Fibroblast of lung (primary cell): ENCODE data around the gene WASF3. TPM values are rescaled to one million over a fixed set of nuclear protein-coding genes. Genes with fewer than 3 reads are reported as not detected.

Experiments
- DNase-seq, 2 donors: peaks; one replicate each; pipeline versions ENCODE4 v3.0.0 to v3.0.0-alpha.2; 2010; ENCODE audit warnings: low read depth in 2 of 2
- H2AFZ ChIP-seq: 2 replicates; pipeline ENCODE4 v1.5.1; 2012; ENCODE audit warnings: low read length, control low read depth, inconsistent platforms
- H3K27ac ChIP-seq: 2 replicates; pipeline ENCODE4 v1.5.1; 2011; ENCODE audit warnings: low read length, control low read depth; ENCODE audit not compliant: insufficient read depth
- H3K27me3 ChIP-seq: 2 replicates; pipeline ENCODE4 v1.5.1; 2011; ENCODE audit warnings: mild to moderate bottlenecking, low read length; ENCODE audit not compliant: control insufficient read depth, insufficient read depth
- H3K36me3 ChIP-seq: 2 replicates; pipeline ENCODE4 v1.5.1; 2011; ENCODE audit warnings: low read length; ENCODE audit not compliant: control insufficient read depth, insufficient read depth
- H3K4me1 ChIP-seq: 2 replicates; pipeline ENCODE4 v1.5.1; 2011; ENCODE audit warnings: low read length; ENCODE audit not compliant: control insufficient read depth, insufficient read depth; ENCODE audit errors: extremely low read depth
- H3K4me2 ChIP-seq: 2 replicates; pipeline ENCODE4 v1.5.1; 2011; ENCODE audit warnings: low read length, control low read depth; ENCODE audit not compliant: insufficient read depth; ENCODE audit errors: extremely low read depth
- H3K4me3 ChIP-seq, 4 experiments: fragments of 200-600 bp in 1 of 4; sonication (generic) in 1 of 4; replicated peaks in 1 of 4; 2 replicates each; pipeline ENCODE4 v1.5.1; 2011 to 2016; ENCODE audit warnings: low read length in 4 of 4, low read depth in 3 of 4, mild to moderate bottlenecking in 3 of 4, control low read depth in 2 of 4, inconsistent platforms in 1 of 4, mixed read lengths in 1 of 4; ENCODE audit not compliant: insufficient read depth in 1 of 4; ENCODE audit errors: control extremely low read depth in 1 of 4
- H3K79me2 ChIP-seq: 2 replicates; pipeline ENCODE4 v1.5.1; 2012; ENCODE audit warnings: mild to moderate bottlenecking, low read length, inconsistent platforms; ENCODE audit not compliant: control insufficient read depth, insufficient read depth
- H3K9ac ChIP-seq: 2 replicates; pipeline ENCODE4 v1.5.1; 2011; ENCODE audit warnings: mild to moderate bottlenecking, low read length, control low read depth; ENCODE audit not compliant: insufficient read depth
- H3K9me3 ChIP-seq: 2 replicates; pipeline ENCODE4 v1.5.1; 2012; ENCODE audit warnings: low read depth, low read length; ENCODE audit not compliant: control insufficient read depth, insufficient read depth
- H4K20me1 ChIP-seq: 2 replicates; pipeline ENCODE4 v1.5.1; 2011; ENCODE audit warnings: low read length; ENCODE audit not compliant: control insufficient read depth, insufficient read depth; ENCODE audit errors: extremely low read depth
- EZH2 ChIP-seq: IDR thresholded peaks from 2 replicates; pipeline ENCODE4 v1.5.1; 2012; ENCODE audit warnings: low read length, control low read depth, mild to moderate bottlenecking; ENCODE audit errors: missing control alignments
- polyA plus RNA-seq, 2 donors: library from polyadenylated mRNA; depleted of rRNA in 1 of 2; stranded (reverse) in 1 of 2; unstranded in 1 of 2; fragments of >200 nt; gene quantifications; 2 replicates each; pipeline ENCODE4 v1.2.1, GENCODE V29; 2011 to 2012; ENCODE audit warnings: missing spikeins in 1 of 2
- total RNA-seq: library from RNA; depleted of rRNA; stranded (reverse); fragments of >200 nt; gene quantifications from 2 replicates; pipeline ENCODE4 v1.2.1, GENCODE V29; 2014
- TF ChIP-seq, protein P1 (sequence below), 2 donors: IDR thresholded peaks in 1 of 2; conservative IDR thresholded peaks in 1 of 2; 1 replicate in 1 of 2; 2 replicates in 1 of 2; pipeline ENCODE4 v1.5.1; 2011 to 2012; ENCODE audit warnings: low read length in 2 of 2, control low read depth in 1 of 2, inconsistent platforms in 1 of 2, low read depth in 1 of 2, mild to moderate bottlenecking in 1 of 2

The WASF3 gene
- total and polyA plus RNA-seq, 2 donors (not counting 1 experiment from before 2014, with no cell fraction given): 18.2 to 19.5 TPM

DNA sequence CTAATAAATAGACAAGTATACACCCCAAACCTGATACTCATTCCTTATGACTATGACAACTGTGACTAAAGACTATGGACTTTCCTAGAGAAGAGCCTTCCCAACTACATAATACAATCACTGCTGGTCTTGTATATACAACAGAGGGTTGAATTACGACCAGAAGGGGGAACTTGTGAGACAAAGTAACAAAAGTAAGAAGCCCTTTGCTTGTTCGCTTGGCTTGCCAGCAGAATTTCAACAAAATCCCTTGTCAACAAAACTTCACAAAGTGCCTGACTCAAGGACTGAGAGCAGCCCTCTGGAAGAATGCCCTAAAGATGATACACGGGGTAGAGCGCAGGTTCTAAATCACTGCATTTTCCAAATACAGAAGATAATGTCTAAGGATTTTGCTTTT, 99.4 kb downstream of the WASF3 start:
- no peaks in the 10 kb centered on the region for H3K27me3 ChIP-seq
- no peak overlapping the region for H3K27ac ChIP-seq
- no peak for TF ChIP-seq EZH2
- TF ChIP-seq, protein P1, sequence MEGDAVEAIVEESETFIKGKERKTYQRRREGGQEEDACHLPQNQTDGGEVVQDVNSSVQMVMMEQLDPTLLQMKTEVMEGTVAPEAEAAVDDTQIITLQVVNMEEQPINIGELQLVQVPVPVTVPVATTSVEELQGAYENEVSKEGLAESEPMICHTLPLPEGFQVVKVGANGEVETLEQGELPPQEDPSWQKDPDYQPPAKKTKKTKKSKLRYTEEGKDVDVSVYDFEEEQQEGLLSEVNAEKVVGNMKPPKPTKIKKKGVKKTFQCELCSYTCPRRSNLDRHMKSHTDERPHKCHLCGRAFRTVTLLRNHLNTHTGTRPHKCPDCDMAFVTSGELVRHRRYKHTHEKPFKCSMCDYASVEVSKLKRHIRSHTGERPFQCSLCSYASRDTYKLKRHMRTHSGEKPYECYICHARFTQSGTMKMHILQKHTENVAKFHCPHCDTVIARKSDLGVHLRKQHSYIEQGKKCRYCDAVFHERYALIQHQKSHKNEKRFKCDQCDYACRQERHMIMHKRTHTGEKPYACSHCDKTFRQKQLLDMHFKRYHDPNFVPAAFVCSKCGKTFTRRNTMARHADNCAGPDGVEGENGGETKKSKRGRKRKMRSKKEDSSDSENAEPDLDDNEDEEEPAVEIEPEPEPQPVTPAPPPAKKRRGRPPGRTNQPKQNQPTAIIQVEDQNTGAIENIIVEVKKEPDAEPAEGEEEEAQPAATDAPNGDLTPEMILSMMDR (conservative IDR thresholded peaks at IDR 0.05 in 1 of 2, IDR thresholded peaks at IDR 0.05 in 1 of 2; ENCODE audit: low read depth in 1 of 2, low read length in 2 of 2): peak; percentile 31 to 41
- no peaks in the 10 kb centered on the region for H3K9me3 ChIP-seq
- H4K20me1 ChIP-seq: no peaks in the 10 kb centered on the region
- H3K4me1 ChIP-seq: no peaks in the 10 kb centered on the region
- H3K4me3 ChIP-seq: no peak overlapping the region
- H3K9ac ChIP-seq: no peak overlapping the region
- DNase-seq: peak; percentile 52 to 58
- no peak overlapping the region for H3K4me2 ChIP-seq
- H3K79me2 ChIP-seq: no peaks in the 10 kb centered on the region
- no peaks in the 10 kb centered on the region for H3K36me3 ChIP-seq
- H2AFZ ChIP-seq: no peak overlapping the region

DNA sequence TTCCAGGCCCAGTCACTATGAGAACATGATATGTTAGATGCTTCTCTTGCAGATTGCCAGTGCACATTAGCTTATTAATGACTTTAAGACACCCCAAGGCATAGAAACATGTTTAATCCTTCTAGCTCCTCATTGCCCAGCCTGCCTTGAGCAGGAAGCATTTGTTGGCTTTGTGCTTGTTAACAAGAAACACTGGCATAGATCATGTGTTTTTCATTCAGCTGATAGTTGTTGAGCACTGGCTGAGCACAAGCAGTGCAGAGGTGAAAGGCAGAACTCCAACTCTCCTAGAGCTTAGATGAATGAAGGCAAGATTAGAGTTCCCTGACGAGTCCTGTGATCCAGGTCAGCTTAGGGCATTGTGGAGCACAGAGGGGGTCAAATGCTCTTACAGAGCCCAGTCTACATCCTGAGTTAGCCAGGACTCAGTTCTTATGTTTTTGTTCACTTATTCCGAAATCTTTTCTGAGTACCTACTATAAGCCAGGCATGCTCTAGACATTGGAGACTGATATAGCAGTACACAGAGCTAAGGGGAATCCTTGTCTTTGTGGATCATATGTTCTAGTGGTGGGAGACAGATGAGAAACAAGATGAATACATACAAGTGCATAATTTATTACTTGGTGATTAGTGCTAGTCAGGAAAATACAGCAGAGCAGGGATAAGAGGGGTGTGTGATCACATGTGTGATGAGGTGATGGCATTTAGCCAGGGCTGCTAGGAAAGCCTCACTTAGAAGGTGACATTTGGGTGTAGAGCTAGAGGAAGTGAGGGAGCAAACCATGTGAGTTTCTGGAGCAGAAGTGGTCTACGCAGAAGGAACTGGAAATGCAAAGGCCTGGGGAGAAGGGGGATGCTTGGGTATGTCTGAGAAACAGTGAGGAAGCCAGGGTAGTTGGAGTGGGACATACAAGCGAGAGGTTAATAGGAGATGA, 101.2 kb downstream of the WASF3 start:
- no peak for DNase-seq
- Histone ChIP-seq H4K20me1 (no peaks in the 10 kb centered on the region), H3K4me2 (no peak overlapping the region)

DNA sequence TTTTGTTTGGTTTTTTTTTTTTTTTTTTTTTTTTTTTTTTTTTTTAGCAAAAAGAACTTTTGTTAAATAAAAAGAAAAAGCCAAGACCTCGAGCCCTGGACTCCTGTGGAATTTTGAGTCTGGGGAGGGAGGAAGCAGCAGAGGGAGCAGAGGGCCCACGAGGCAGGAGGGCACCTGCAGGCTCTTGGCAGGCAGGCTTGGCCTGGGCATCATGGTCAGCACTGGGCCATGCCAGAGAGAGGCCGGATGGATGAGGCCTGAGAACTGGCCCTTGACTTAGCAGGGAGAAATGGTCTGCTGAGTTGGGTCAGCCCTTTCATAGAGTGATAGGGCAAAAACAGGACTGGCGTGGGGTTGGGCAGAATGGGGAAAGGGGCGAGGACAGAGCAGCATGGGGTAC, 102.7 kb downstream of the WASF3 start:
- no peaks in the 10 kb centered on the region for H3K36me3 ChIP-seq
- no peaks in the 10 kb centered on the region for H3K9me3 ChIP-seq
- no peak for DNase-seq
- no peak overlapping the region for H3K4me2 ChIP-seq
- no peak overlapping the region for H3K9ac ChIP-seq
- no peak overlapping the region for H3K27ac ChIP-seq
- no peak overlapping the region for H2AFZ ChIP-seq
- no peaks in the 10 kb centered on the region for H3K79me2 ChIP-seq
- TF ChIP-seq EZH2: no peak
- TF ChIP-seq, protein P1 (conservative IDR thresholded peaks at IDR 0.05 in 1 of 2, IDR thresholded peaks at IDR 0.05 in 1 of 2; ENCODE audit: low read depth in 1 of 2, low read length in 2 of 2): no peak
- no peaks in the 10 kb centered on the region for H3K27me3 ChIP-seq
- H3K4me1 ChIP-seq: no peaks in the 10 kb centered on the region
- H3K4me3 ChIP-seq: no peak overlapping the region
- H4K20me1 ChIP-seq: no peaks in the 10 kb centered on the region

More for the DNA sequence above, 101.2 kb downstream of the WASF3 start:
- no peak overlapping the region for H3K9ac ChIP-seq
- no peak overlapping the region for H3K4me3 ChIP-seq
- no peaks in the 10 kb centered on the region for H3K4me1 ChIP-seq
- no peak overlapping the region for H3K27ac ChIP-seq
- H3K36me3 ChIP-seq: no peaks in the 10 kb centered on the region
- H2AFZ ChIP-seq: no peak overlapping the region
- no peaks in the 10 kb centered on the region for H3K27me3 ChIP-seq
- no peaks in the 10 kb centered on the region for H3K9me3 ChIP-seq
- no peaks in the 10 kb centered on the region for H3K79me2 ChIP-seq
- TF ChIP-seq, protein P1 (conservative IDR thresholded peaks at IDR 0.05 in 1 of 2, IDR thresholded peaks at IDR 0.05 in 1 of 2; ENCODE audit: low read depth in 1 of 2, low read length in 2 of 2): no peak
- TF ChIP-seq EZH2: no peak
